ENCODE data around the gene ASIC3. TPM values are rescaled to one million over a fixed set of nuclear protein-coding genes. Genes with fewer than 3 reads are reported as not detected.

ASIC3 gene
- total RNA-seq, 2 donors from 2014 or later: 1.1 to 1.2 TPM

DNA sequence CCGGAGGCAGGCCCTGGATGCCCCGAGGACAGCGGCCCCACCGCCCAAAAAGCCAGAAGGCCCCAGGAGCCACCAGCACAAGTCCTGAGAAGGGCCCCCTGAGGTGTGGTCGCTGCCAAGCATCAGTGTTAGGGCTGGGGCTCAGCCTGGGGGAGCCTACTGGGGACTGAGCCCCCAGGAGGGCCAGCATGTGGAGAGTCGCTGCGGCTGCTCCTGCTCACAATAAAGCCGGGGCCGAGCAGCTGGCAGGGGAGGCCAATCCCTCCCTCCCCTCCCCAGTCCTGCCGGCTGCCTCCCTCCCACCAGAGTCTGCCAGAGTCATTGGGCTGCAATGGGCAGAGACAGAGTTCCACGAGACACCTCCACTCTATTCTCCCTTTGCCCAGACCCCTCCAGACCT, 3.1 kb upstream of the ASIC3 start:
- no peak overlapping the region for H3K4me3 ChIP-seq
- H3K36me3 ChIP-seq: peaks cover 9% of the 10 kb centered on the region
- H3K9me3 ChIP-seq: no peaks in the 10 kb centered on the region
- TF ChIP-seq, protein P1, sequence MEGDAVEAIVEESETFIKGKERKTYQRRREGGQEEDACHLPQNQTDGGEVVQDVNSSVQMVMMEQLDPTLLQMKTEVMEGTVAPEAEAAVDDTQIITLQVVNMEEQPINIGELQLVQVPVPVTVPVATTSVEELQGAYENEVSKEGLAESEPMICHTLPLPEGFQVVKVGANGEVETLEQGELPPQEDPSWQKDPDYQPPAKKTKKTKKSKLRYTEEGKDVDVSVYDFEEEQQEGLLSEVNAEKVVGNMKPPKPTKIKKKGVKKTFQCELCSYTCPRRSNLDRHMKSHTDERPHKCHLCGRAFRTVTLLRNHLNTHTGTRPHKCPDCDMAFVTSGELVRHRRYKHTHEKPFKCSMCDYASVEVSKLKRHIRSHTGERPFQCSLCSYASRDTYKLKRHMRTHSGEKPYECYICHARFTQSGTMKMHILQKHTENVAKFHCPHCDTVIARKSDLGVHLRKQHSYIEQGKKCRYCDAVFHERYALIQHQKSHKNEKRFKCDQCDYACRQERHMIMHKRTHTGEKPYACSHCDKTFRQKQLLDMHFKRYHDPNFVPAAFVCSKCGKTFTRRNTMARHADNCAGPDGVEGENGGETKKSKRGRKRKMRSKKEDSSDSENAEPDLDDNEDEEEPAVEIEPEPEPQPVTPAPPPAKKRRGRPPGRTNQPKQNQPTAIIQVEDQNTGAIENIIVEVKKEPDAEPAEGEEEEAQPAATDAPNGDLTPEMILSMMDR (IDR thresholded peaks at IDR 0.05): no peak
- peaks cover 0 to 12% of the 10 kb centered on the region in 2 donors for H3K4me1 ChIP-seq
- no peaks in the 10 kb centered on the region for H3K27me3 ChIP-seq
- no peak for DNase-seq (ENCODE audit: low spot score)
- no peak overlapping the region for H3K27ac ChIP-seq

DNA sequence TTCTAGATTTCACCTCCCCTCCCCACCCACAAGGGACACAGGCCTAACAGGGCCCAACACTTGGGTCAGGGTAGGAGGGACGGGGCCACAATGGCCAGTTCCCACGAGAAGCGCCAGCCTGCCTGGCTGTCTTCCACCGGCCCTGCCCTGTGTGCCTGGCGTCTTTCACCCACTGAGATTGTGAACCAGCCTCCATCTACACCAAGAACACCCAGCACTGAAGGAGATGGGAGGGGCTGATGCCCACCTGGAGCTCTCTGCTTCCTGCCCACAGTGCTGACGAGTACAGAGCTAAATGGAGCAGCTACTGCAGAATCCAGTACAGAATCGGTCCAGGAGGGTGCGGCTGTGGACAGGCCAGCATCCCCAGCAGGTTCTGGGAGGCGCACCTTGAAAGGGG, 2.4 kb upstream of the ASIC3 start:
- peaks cover 9% of the 10 kb centered on the region for H3K36me3 ChIP-seq
- H3K4me1 ChIP-seq: peaks cover 0 to 15% of the 10 kb centered on the region in 2 donors
- no peak for DNase-seq (ENCODE audit: low spot score)
- H3K27ac ChIP-seq: no peak overlapping the region
- TF ChIP-seq, protein P1 (IDR thresholded peaks at IDR 0.05): no peak
- no peak overlapping the region for H3K4me3 ChIP-seq
- no peaks in the 10 kb centered on the region for H3K27me3 ChIP-seq
- no peaks in the 10 kb centered on the region for H3K9me3 ChIP-seq

DNA sequence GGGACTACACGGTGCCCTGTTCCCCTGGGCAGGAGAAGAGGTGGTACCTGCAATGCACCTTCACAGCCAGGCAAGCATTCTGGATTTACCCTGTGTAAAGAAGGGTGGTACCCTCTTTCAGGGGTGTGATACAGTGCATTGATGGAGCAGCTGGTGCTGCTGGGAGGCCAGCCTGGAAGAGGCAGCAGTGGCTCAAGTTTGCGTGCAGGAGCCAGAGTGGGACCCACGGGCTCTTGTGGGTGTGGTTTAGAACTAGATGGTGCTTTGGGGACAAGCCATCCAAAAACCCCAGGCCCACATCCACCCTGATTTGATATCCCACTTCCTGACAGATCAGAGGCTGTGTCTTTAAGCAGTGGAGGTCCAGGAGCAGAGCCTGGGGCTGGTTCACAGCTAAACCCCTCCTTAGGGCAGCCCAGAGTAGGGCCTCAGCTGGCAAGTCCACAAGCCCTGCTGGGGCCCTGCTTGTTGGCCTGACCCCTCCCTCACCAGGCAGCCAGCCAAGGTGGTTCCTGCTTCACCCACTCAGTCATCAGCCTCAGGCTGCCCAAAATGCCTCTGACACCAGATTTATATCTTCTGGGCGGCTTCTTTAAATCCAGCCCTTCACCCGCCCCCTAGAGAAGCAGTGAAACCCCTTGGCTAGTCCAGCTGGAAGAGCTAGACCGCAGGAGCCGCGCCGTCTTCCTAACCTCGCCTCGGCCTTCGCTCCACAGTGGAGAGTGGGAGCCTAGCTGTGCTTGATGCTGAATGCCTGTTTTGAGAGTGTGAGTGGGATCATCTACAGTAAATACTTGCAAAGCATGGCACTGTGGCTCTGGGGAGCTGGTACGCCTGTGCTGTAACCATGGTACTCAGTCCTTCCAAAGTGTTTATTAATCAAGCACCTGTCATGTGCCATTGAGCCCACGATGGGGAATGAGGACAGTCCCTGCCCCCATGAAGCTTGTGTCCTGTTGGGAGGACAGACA, 1.4 kb upstream of the ASIC3 start:
- H3K27ac ChIP-seq: no peak overlapping the region
- no peak for DNase-seq (ENCODE audit: low spot score)

DNA sequence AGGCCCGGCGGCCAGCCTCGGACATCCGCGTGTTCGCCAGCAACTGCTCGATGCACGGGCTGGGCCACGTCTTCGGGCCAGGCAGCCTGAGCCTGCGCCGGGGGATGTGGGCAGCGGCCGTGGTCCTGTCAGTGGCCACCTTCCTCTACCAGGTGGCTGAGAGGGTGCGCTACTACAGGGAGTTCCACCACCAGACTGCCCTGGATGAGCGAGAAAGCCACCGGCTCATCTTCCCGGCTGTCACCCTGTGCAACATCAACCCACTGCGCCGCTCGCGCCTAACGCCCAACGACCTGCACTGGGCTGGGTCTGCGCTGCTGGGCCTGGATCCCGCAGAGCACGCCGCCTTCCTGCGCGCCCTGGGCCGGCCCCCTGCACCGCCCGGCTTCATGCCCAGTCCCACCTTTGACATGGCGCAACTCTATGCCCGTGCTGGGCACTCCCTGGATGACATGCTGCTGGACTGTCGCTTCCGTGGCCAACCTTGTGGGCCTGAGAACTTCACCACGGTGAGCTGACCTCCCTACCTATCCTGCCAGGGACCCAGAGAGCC, 656 bp downstream of the ASIC3 start:
- TF ChIP-seq, protein P1 (IDR thresholded peaks at IDR 0.05): no peak
- H3K9me3 ChIP-seq: no peaks in the 10 kb centered on the region
- DNase-seq (ENCODE audit: low spot score): no peak
- H3K4me1 ChIP-seq: peaks cover 0 to 18% of the 10 kb centered on the region in 2 donors
- no peaks in the 10 kb centered on the region for H3K27me3 ChIP-seq
- no peak overlapping the region for H3K27ac ChIP-seq
- peaks cover 9% of the 10 kb centered on the region for H3K36me3 ChIP-seq
- no peak overlapping the region for H3K4me3 ChIP-seq

More for the DNA sequence above, 1.4 kb upstream of the ASIC3 start:
- Histone ChIP-seq H3K4me1 (peaks cover 0 to 18% of the 10 kb centered on the region in 2 donors), H3K27me3 (no peaks in the 10 kb centered on the region), H3K36me3 (peaks cover 9% of the 10 kb centered on the region), H3K4me3 (no peak overlapping the region), H3K9me3 (no peaks in the 10 kb centered on the region)
- TF ChIP-seq, protein P1 (IDR thresholded peaks at IDR 0.05): no peak

DNA sequence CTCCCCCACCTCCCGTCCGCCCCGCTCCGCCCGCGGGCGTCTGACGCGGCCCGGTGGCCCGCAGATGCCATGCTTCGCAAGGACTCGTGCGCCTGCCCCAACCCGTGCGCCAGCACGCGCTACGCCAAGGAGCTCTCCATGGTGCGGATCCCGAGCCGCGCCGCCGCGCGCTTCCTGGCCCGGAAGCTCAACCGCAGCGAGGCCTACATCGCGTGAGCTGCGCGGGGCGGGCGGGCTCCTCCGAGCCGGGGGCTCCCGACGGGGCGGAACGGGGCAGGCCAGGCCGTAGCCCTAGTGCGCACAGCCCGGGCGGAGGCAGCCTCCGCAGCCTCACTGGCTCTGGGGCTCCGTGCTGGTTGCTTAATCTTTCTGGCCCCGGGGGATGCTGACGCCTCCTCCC, 2.8 kb downstream of the ASIC3 start:
- no peaks in the 10 kb centered on the region for H3K36me3 ChIP-seq
- peaks cover 0 to 18% of the 10 kb centered on the region in 2 donors for H3K4me1 ChIP-seq
- DNase-seq (ENCODE audit: low spot score): no peak
- H3K9me3 ChIP-seq: no peaks in the 10 kb centered on the region
- peak overlapping the region in 1 of 2 donors; percentile 22 for H3K4me3 ChIP-seq
- H3K27me3 ChIP-seq: no peaks in the 10 kb centered on the region
- no peak overlapping the region for H3K27ac ChIP-seq
- TF ChIP-seq, protein P1 (IDR thresholded peaks at IDR 0.05): no peak

All from right atrium auricular region (tissue), 2 donors.